GDM1 (cell line): ENCODE measurements around the gene YY2.

Source experiments
- DNase-seq: peaks from one replicate; lab custom pipeline; 2025; lab: John Stamatoyannopoulos, UW

The YY2 gene

DNA sequence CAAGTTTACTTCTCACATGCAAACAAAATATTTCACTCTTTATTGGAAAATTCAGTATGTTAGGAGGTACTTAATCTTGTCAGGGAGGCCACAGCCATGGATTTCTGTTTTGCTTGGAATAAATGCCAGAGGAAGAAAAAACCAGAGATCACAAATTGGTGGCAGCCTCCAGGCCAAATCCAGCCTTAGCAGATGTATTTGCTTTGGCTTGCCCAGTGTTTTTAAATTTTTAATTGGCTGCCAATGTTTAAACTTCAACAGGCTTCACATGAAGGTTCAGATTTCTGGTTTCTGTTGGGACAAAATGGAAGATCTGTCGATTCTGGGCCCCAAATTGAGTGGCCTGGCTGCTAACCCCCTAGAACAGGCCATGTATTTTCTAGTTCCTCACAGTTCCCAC is 19.2 kb downstream of the YY2 start:
- DNase-seq = no peak

DNA sequence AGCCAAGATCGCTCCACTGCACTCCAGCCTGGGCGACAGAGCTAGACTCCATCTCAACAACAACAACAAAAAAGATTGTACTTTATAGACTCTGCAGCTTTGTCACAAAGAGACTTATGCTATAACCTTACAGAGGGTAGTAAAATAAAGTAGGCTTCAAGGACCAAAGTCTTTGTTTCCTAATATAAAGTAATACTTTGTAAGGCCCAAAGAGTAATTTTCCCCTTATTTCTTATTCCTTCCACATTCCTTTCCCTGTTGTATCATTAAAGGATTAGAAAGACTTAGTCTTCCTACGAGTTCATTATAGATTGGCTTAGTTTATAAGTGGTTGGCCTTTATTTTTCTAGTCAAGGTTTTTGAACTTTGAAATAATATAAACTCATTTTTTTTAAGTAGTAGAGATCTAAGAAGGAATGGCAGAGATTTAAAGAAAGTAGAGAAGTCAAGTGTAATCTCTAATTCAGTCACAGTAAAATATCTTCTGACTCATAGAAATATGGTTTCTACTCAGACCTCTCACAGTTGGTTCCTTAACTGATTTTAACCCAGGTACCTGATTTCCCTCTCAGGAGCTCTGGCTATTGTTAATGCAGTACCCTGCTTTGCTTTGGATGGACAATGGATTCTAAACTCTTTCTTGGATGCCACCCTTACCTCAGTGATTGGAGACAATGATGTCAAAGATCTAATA is 26.2 kb downstream of the YY2 start:
- DNase-seq = no peak

DNA sequence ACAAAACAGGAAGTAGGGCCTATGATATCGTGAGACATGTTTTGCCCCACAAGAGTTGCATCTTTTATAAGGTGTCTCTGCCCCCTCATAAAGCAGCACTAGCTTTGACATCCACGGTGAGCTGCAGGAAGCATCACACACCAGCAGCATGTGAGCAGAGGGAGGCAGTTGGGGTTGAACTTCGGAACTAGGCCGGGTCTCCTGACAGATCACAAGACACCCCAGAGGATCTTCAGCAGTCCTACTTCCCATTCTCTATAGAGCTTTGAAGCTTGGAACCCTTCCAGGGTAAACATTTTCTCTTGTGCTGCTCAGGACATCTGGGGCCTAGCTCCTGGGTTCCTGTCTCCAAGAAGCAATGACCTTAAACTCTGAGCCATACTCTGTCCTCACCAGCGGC is 27.5 kb downstream of the YY2 start:
- DNase-seq = no peak

DNA sequence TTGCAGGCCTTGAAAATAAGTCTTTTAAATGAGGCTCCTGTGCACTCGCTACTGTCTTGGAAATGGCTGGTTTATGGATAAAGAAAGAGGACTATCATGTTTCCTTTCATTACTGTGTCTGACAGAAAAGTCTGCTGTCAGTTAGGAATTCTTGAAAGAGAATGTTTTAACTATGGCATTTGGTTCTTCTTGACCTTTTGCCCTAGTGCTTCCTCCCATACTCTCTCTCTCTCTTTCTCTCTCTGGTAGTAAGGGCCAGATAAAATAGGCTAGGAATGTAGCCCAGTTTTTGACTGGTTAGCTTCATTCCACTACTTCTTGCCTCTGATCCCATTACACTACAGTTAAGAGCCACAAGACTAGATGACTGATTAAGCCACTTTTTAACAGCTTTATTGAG is 29.8 kb downstream of the YY2 start:
- no peak for DNase-seq

DNA sequence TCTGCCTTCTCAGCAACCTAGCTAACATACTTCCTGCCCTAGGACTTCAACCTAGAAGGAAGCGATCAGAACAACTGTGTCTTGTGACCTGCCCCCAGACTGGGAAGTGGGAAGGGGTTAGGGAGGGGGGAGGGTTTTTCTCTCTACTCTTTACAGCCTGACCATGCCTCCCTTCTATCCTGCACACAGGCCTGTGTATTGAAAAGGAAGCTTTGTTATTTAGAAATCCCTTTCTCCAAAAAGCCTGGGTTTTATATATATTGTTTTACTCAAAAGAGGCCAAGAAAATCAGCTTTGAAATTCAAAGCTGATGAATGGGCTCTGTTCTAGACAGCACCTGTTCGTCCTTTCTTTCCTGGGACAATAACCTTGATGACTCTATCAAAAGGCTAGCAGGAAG is 49.5 kb downstream of the YY2 start:
- DNase-seq = no peak

DNA sequence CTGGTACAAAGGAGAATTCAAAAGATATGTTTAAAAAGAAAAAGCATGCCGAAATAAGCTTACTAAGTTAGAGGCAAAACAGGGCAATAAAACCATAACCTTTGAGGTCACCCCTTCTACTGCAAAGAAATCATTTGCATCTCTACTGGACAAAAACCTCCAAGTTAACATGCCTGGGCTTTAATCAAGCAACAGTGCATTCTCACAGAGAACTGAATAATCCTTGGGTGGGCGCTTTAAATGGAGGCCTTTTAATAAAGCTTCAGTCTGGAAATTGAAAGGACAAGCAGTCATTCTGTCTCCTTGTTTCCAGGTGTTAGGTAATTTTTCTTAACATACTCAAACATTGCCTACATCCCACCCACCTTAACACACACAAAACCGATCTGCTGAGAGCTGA is 50.2 kb downstream of the YY2 start:
- no peak for DNase-seq

DNA sequence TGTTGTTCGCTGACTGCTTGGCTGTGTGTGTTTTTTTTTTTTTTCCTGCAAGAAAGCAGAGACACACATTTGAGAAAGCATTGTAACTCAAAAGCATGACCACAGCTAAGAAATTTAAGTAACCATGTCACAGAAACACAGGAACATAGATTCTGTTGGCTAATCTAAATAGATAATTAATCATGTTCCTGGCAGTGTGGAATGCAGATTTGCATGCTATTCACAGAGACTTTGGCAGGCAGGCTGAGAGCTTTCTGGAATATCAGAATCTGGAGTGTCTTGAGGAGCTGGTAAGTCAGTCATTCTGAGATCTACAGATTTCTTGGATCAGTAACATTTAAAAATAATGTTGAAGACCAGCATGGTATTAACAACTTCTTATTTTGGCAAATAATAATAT is 51.5 kb downstream of the YY2 start:
- no peak for DNase-seq
